T-helper 1 cell treated with Interleukin-12 subunit alpha and Interleukin-12 subunit beta and Interleukin-4 antibody, amounts not matched to agents 30 μg/mL and 1 μg/mL, for 36 hours (primary cell): ENCODE measurements around the gene PLD6.
"Not testable (repeated sequence)": the region's sequence is repeated elsewhere in the genome, so short reads cannot be mapped to it uniquely, and the experiment has no call there.

ENCODE experiments used
- H3K27ac Mint-ChIP-seq: one replicate; pipeline ENCODE4 v1.8.0; 2021; ENCODE audit warnings: mild to moderate bottlenecking, mixed read lengths
- H3K27me3 Mint-ChIP-seq: one replicate; pipeline ENCODE4 v1.8.0; 2021; ENCODE audit warnings: low read depth, mixed read lengths
- H3K36me3 Mint-ChIP-seq: one replicate; pipeline ENCODE4 v1.8.0; 2021; ENCODE audit warnings: low read depth, mixed read lengths
- H3K4me1 Mint-ChIP-seq: one replicate; pipeline ENCODE4 v1.8.0; 2021; ENCODE audit warnings: low read depth, mixed read lengths
- H3K4me3 Mint-ChIP-seq: one replicate; pipeline ENCODE4 v1.8.0; 2021; ENCODE audit warnings: mild to moderate bottlenecking, moderate library complexity, mixed read lengths
- H3K9me3 Mint-ChIP-seq: one replicate; pipeline ENCODE4 v1.8.0; 2021; ENCODE audit warnings: mixed read lengths

PLD6 gene

GRCh38 chr17:17198281-17198680, 7.9 kb downstream of the PLD6 start:
- no peak overlapping the region for H3K4me3 Mint-ChIP-seq
- H3K27ac Mint-ChIP-seq, result no peak overlapping the region
- H3K27me3 Mint-ChIP-seq, result no peaks in the 10 kb centered on the region
- peaks cover 18% of the 10 kb centered on the region for H3K36me3 Mint-ChIP-seq
- H3K9me3 Mint-ChIP-seq, result no peaks in the 10 kb centered on the region
- H3K4me1 Mint-ChIP-seq, result peaks cover 11% of the 10 kb centered on the region

GRCh38 chr17:17196776-17197175, 9.4 kb downstream of the PLD6 start:
- no peaks in the 10 kb centered on the region for H3K9me3 Mint-ChIP-seq
- H3K27ac Mint-ChIP-seq, result no peak overlapping the region
- H3K4me3 Mint-ChIP-seq, result no peak overlapping the region
- H3K36me3 Mint-ChIP-seq, result peaks cover 9% of the 10 kb centered on the region
- no peaks in the 10 kb centered on the region for H3K27me3 Mint-ChIP-seq
- H3K4me1 Mint-ChIP-seq, result peaks cover 11% of the 10 kb centered on the region

GRCh38 chr17:17195466-17195865, 10.7 kb downstream of the PLD6 start:
- H3K9me3 Mint-ChIP-seq, H3K36me3 Mint-ChIP-seq, H3K4me3 Mint-ChIP-seq, H3K4me1 Mint-ChIP-seq, H3K27me3 Mint-ChIP-seq, H3K27ac Mint-ChIP-seq: not testable (repeated sequence)

- Mint-ChIP-seq H3K36me3 (peaks cover 8% of the 10 kb centered on the region), H3K9me3 (no peaks in the 10 kb centered on the region), H3K4me1 (peaks cover 9% of the 10 kb centered on the region), H3K27me3 (no peaks in the 10 kb centered on the region), H3K4me3 (no peak overlapping the region), H3K27ac (no peak overlapping the region)
Observed at GRCh38 chr17:17191961-17192381, 14.2 kb downstream of the PLD6 start.

GRCh38 chr17:17191346-17191792, 14.8 kb downstream of the PLD6 start:
- Mint-ChIP-seq H3K27me3 (no peaks in the 10 kb centered on the region), H3K4me1 (peaks cover 9% of the 10 kb centered on the region), H3K9me3 (no peaks in the 10 kb centered on the region), H3K4me3 (no peak overlapping the region), H3K36me3 (peaks cover 10% of the 10 kb centered on the region), H3K27ac (no peak overlapping the region)

- peaks cover 21% of the 10 kb centered on the region for H3K4me1 Mint-ChIP-seq
- no peak overlapping the region for H3K4me3 Mint-ChIP-seq
- no peak overlapping the region for H3K27ac Mint-ChIP-seq
- H3K36me3 Mint-ChIP-seq, result peaks cover 22% of the 10 kb centered on the region
- H3K9me3 Mint-ChIP-seq, result no peaks in the 10 kb centered on the region
- no peaks in the 10 kb centered on the region for H3K27me3 Mint-ChIP-seq
Observed at GRCh38 chr17:17190188-17190587, 15.9 kb downstream of the PLD6 start.

- Mint-ChIP-seq H3K36me3 (peaks cover 28% of the 10 kb centered on the region), H3K4me1 (peaks cover 27% of the 10 kb centered on the region), H3K9me3 (no peaks in the 10 kb centered on the region), H3K27ac (no peak overlapping the region), H3K27me3 (no peaks in the 10 kb centered on the region), H3K4me3 (no peak overlapping the region)
Observed at GRCh38 chr17:17189559-17189958, 16.6 kb downstream of the PLD6 start.

- no peak overlapping the region for H3K27ac Mint-ChIP-seq
- no peaks in the 10 kb centered on the region for H3K27me3 Mint-ChIP-seq
Observed at GRCh38 chr17:17188586-17188985, 17.5 kb downstream of the PLD6 start.

GRCh38 chr17:17186551-17187505, 19.3 kb downstream of the PLD6 start:
- H3K27ac Mint-ChIP-seq, result peak overlapping the region; percentile 93
- no peaks in the 10 kb centered on the region for H3K27me3 Mint-ChIP-seq
- no peaks in the 10 kb centered on the region for H3K9me3 Mint-ChIP-seq
- H3K4me3 Mint-ChIP-seq, result peak overlapping the region; percentile 17
- peaks cover 43% of the 10 kb centered on the region for H3K36me3 Mint-ChIP-seq
- peaks cover 45% of the 10 kb centered on the region for H3K4me1 Mint-ChIP-seq

More at GRCh38 chr17:17188586-17188985, 17.5 kb downstream of the PLD6 start:
- H3K9me3 Mint-ChIP-seq, result no peaks in the 10 kb centered on the region
- H3K36me3 Mint-ChIP-seq, result peaks cover 38% of the 10 kb centered on the region
- H3K4me3 Mint-ChIP-seq, result no peak overlapping the region
- peaks cover 37% of the 10 kb centered on the region for H3K4me1 Mint-ChIP-seq

- Mint-ChIP-seq H3K27me3 (no peaks in the 10 kb centered on the region), H3K4me1 (peaks cover 52% of the 10 kb centered on the region), H3K9me3 (no peaks in the 10 kb centered on the region), H3K36me3 (peaks cover 50% of the 10 kb centered on the region), H3K27ac (peak overlapping the region; percentile 93), H3K4me3 (peak overlapping the region; percentile 72)
Observed at GRCh38 chr17:17186051-17186450, 20.1 kb downstream of the PLD6 start.

- H3K9me3 Mint-ChIP-seq, H3K27me3 Mint-ChIP-seq: not testable (repeated sequence)
- peaks cover 57% of the 10 kb centered on the region for H3K36me3 Mint-ChIP-seq
- H3K4me1 Mint-ChIP-seq, result peaks cover 59% of the 10 kb centered on the region
- H3K4me3 Mint-ChIP-seq, result peak overlapping the region; percentile 72
- peak overlapping the region; percentile 93 for H3K27ac Mint-ChIP-seq
Observed at GRCh38 chr17:17184985-17185757, 21.0 kb downstream of the PLD6 start.

GRCh38 chr17:17183744-17184143, 22.4 kb downstream of the PLD6 start:
- H3K9me3 Mint-ChIP-seq, result no peaks in the 10 kb centered on the region
- peaks cover 67% of the 10 kb centered on the region for H3K4me1 Mint-ChIP-seq
- H3K27me3 Mint-ChIP-seq, result no peaks in the 10 kb centered on the region
- H3K4me3 Mint-ChIP-seq, result peak overlapping the region; percentile 72
- peak overlapping the region; percentile 93 for H3K27ac Mint-ChIP-seq
- H3K36me3 Mint-ChIP-seq, result peaks cover 63% of the 10 kb centered on the region

GRCh38 chr17:17182598-17183136, 23.5 kb downstream of the PLD6 start:
- Mint-ChIP-seq H3K27me3 (no peaks in the 10 kb centered on the region), H3K27ac (peak overlapping the region; percentile 98), H3K36me3 (peaks cover 66% of the 10 kb centered on the region), H3K4me1 (peaks cover 72% of the 10 kb centered on the region), H3K4me3 (peak overlapping the region; percentile 85), H3K9me3 (no peaks in the 10 kb centered on the region)
